Fibroblast of lung (primary cell): ENCODE measurements around the gene LCE3B. TPM values are rescaled to one million over a fixed set of nuclear protein-coding genes. Genes with fewer than 3 reads are reported as not detected.
"Not testable (repeated sequence)": the region's sequence is repeated elsewhere in the genome, so short reads cannot be mapped to it uniquely, and the experiment has no call there.

Experiments used
- DNase-seq, 2 donors: peaks; one replicate each; pipeline versions ENCODE4 v3.0.0 to v3.0.0-alpha.2; 2010; ENCODE audit warnings: low read depth in 2 of 2
- H2AFZ ChIP-seq: 2 replicates; pipeline ENCODE4 v1.5.1; 2012; ENCODE audit warnings: low read length, control low read depth, inconsistent platforms
- H3K27ac ChIP-seq: 2 replicates; pipeline ENCODE4 v1.5.1; 2011; ENCODE audit warnings: low read length, control low read depth; ENCODE audit not compliant: insufficient read depth
- H3K27me3 ChIP-seq: 2 replicates; pipeline ENCODE4 v1.5.1; 2011; ENCODE audit warnings: mild to moderate bottlenecking, low read length; ENCODE audit not compliant: control insufficient read depth, insufficient read depth
- H3K36me3 ChIP-seq: 2 replicates; pipeline ENCODE4 v1.5.1; 2011; ENCODE audit warnings: low read length; ENCODE audit not compliant: control insufficient read depth, insufficient read depth
- H3K4me1 ChIP-seq: 2 replicates; pipeline ENCODE4 v1.5.1; 2011; ENCODE audit warnings: low read length; ENCODE audit not compliant: control insufficient read depth, insufficient read depth; ENCODE audit errors: extremely low read depth
- H3K4me2 ChIP-seq: 2 replicates; pipeline ENCODE4 v1.5.1; 2011; ENCODE audit warnings: low read length, control low read depth; ENCODE audit not compliant: insufficient read depth; ENCODE audit errors: extremely low read depth
- H3K4me3 ChIP-seq, 4 experiments: fragments of 200-600 bp in 1 of 4; sonication (generic) in 1 of 4; replicated peaks in 1 of 4; 2 replicates each; pipeline ENCODE4 v1.5.1; 2011 to 2016; ENCODE audit warnings: low read length in 4 of 4, low read depth in 3 of 4, mild to moderate bottlenecking in 3 of 4, control low read depth in 2 of 4, inconsistent platforms in 1 of 4, mixed read lengths in 1 of 4; ENCODE audit not compliant: insufficient read depth in 1 of 4; ENCODE audit errors: control extremely low read depth in 1 of 4
- H3K79me2 ChIP-seq: 2 replicates; pipeline ENCODE4 v1.5.1; 2012; ENCODE audit warnings: mild to moderate bottlenecking, low read length, inconsistent platforms; ENCODE audit not compliant: control insufficient read depth, insufficient read depth
- H3K9ac ChIP-seq: 2 replicates; pipeline ENCODE4 v1.5.1; 2011; ENCODE audit warnings: mild to moderate bottlenecking, low read length, control low read depth; ENCODE audit not compliant: insufficient read depth
- H3K9me3 ChIP-seq: 2 replicates; pipeline ENCODE4 v1.5.1; 2012; ENCODE audit warnings: low read depth, low read length; ENCODE audit not compliant: control insufficient read depth, insufficient read depth
- H4K20me1 ChIP-seq: 2 replicates; pipeline ENCODE4 v1.5.1; 2011; ENCODE audit warnings: low read length; ENCODE audit not compliant: control insufficient read depth, insufficient read depth; ENCODE audit errors: extremely low read depth
- EZH2 ChIP-seq: IDR thresholded peaks from 2 replicates; pipeline ENCODE4 v1.5.1; 2012; ENCODE audit warnings: low read length, control low read depth, mild to moderate bottlenecking; ENCODE audit errors: missing control alignments
- polyA plus RNA-seq, 2 donors: library from polyadenylated mRNA; depleted of rRNA in 1 of 2; stranded (reverse) in 1 of 2; unstranded in 1 of 2; fragments of >200 nt; gene quantifications; 2 replicates each; pipeline ENCODE4 v1.2.1, GENCODE V29; 2011 to 2012; ENCODE audit warnings: missing spikeins in 1 of 2
- total RNA-seq: library from RNA; depleted of rRNA; stranded (reverse); fragments of >200 nt; gene quantifications from 2 replicates; pipeline ENCODE4 v1.2.1, GENCODE V29; 2014
- TF ChIP-seq, protein P1 (sequence below), 2 donors: IDR thresholded peaks in 1 of 2; conservative IDR thresholded peaks in 1 of 2; 1 replicate in 1 of 2; 2 replicates in 1 of 2; pipeline ENCODE4 v1.5.1; 2011 to 2012; ENCODE audit warnings: low read length in 2 of 2, control low read depth in 1 of 2, inconsistent platforms in 1 of 2, low read depth in 1 of 2, mild to moderate bottlenecking in 1 of 2

Gene LCE3B
- total and polyA plus RNA-seq, 2 donors (not counting 1 experiment from before 2014, with no cell fraction given), result not detected

DNA sequence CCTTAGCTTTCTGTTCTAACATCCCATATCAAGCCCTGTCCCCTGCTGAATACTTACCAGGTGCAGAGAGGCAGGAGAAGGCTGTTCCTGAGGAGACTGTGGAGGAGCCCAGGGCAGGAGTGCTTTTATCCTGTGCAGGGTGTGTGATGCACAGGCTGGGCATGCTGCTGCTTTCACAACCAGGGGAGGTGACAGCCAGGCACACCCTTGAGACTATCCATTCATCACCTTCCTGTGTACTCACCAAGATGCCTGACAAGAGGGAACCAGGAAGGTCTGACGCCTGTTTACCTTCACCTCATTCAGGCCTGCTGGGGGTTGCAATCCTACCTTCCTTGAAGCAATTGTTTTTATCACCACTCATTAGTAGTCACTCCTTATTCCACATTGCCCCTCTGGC lies 46.9 kb upstream of the LCE3B start, which contains the start of gene LCE3E:
Gene LCE3E (minus strand): TSS at position 100 of the 400 bp plus-strand sequence. CDS start 572 bp downstream, outside the sequence.
- no peak within 1 kb of the TSS for H3K27ac ChIP-seq
- H4K20me1 ChIP-seq, result no peaks in the 10 kb centered on the region
- no peak for DNase-seq
- no peak within 1 kb of the TSS for H3K4me3 ChIP-seq
- no peaks in the 10 kb centered on the region for H3K27me3 ChIP-seq
- no peaks in the 10 kb centered on the region for H3K9me3 ChIP-seq
- no peak within 1 kb of the TSS for H3K4me2 ChIP-seq
- TF ChIP-seq, protein P1, sequence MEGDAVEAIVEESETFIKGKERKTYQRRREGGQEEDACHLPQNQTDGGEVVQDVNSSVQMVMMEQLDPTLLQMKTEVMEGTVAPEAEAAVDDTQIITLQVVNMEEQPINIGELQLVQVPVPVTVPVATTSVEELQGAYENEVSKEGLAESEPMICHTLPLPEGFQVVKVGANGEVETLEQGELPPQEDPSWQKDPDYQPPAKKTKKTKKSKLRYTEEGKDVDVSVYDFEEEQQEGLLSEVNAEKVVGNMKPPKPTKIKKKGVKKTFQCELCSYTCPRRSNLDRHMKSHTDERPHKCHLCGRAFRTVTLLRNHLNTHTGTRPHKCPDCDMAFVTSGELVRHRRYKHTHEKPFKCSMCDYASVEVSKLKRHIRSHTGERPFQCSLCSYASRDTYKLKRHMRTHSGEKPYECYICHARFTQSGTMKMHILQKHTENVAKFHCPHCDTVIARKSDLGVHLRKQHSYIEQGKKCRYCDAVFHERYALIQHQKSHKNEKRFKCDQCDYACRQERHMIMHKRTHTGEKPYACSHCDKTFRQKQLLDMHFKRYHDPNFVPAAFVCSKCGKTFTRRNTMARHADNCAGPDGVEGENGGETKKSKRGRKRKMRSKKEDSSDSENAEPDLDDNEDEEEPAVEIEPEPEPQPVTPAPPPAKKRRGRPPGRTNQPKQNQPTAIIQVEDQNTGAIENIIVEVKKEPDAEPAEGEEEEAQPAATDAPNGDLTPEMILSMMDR (conservative IDR thresholded peaks at IDR 0.05 in 1 of 2, IDR thresholded peaks at IDR 0.05 in 1 of 2; ENCODE audit: low read depth in 1 of 2, low read length in 2 of 2), result no peak
- no peak for TF ChIP-seq EZH2
- H3K4me1 ChIP-seq, result no peaks in the 10 kb centered on the region
- H3K36me3 ChIP-seq, result no peaks in the 10 kb centered on the region
- no peak within 1 kb of the TSS for H3K9ac ChIP-seq
- no peak within 1 kb of the TSS for H2AFZ ChIP-seq
- no peaks in the 10 kb centered on the region for H3K79me2 ChIP-seq

DNA sequence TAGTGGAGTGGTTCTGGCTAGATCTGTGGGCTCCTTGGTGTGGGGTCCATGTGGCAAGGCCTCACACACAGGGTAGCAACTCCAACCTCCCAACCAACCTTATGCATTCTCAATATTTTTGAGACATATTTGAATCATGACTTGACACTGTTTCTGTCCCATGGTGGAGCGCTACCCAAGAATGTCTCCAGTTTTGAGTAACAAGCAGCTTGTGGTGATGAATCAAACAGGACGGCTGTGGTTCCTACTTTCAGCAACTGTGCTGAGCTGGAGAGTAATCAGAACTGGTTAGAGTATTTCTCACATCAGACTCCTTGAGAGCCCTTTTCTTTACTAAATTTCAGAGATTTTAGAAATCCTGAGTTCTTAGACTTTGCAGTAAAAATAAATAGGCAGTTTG lies 36.4 kb upstream of the LCE3B start:
- no peaks in the 10 kb centered on the region for H3K36me3 ChIP-seq
- H4K20me1 ChIP-seq, result no peaks in the 10 kb centered on the region
- no peaks in the 10 kb centered on the region for H3K9me3 ChIP-seq
- no peak overlapping the region for H3K4me2 ChIP-seq
- no peak overlapping the region for H2AFZ ChIP-seq
- H3K9ac ChIP-seq, result no peak overlapping the region
- no peak for DNase-seq
- no peak overlapping the region for H3K27ac ChIP-seq
- no peaks in the 10 kb centered on the region for H3K4me1 ChIP-seq
- TF ChIP-seq EZH2, result no peak
- H3K79me2 ChIP-seq, result no peaks in the 10 kb centered on the region
- no peak overlapping the region for H3K4me3 ChIP-seq
- no peaks in the 10 kb centered on the region for H3K27me3 ChIP-seq

DNA sequence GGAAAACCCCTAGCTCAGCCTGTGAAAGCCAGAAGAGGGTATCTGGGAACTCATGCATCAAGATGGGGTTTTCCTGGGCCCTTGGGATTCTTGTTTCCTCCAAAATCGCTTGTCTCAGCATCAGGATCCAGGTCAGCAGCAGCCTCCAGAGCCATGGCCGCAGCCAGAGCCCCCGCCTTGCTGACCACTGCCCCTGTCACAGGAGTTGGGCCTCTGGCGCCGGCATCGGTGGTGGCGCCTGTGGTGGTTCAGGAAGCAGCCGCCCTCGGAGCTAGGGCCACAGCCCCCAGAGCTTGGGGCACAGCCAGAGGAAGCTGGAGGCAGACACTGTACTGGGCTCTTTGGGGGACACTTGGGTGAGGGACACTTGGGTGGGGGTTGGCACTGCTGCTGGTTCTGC lies 34.1 kb upstream of the LCE3B start:
- not testable (repeated sequence) for DNase-seq, H3K79me2 ChIP-seq, H3K4me3 ChIP-seq, H4K20me1 ChIP-seq, H3K27me3 ChIP-seq, H3K9me3 ChIP-seq, H3K4me2 ChIP-seq, H3K27ac ChIP-seq, H2AFZ ChIP-seq, H3K36me3 ChIP-seq, H3K4me1 ChIP-seq, H3K9ac ChIP-seq

DNA sequence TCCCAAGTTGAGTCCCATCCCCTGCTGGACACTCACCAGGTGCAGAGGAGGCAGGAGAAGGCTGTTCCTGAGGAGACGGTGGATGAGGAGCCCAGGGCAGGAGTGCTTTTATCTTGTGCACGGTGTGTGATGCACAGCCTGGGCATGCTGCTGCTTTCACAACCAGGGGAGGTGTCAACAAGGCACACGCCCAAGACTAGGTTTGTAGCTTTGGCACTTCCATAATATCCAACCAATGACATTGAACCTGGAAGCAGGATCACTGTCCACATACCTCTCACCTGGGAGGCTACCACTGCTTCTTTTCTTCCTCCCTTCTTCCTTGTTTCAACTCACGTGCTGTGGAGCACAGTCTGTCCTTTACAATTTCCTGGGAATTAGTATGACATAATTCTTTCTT lies 33.2 kb upstream of the LCE3B start, which contains the start of gene LCE3D:
Gene LCE3D (minus strand): TSS at position 84 of the 400 bp plus-strand sequence. CDS start 580 bp downstream, outside the sequence.
- H3K4me1 ChIP-seq, result no peaks in the 10 kb centered on the region
- no peaks in the 10 kb centered on the region for H3K36me3 ChIP-seq
- H3K27me3 ChIP-seq, result no peaks in the 10 kb centered on the region
- no peak within 1 kb of the TSS for H3K4me2 ChIP-seq
- no peaks in the 10 kb centered on the region for H3K79me2 ChIP-seq
- H3K9ac ChIP-seq, result no peak within 1 kb of the TSS
- no peaks in the 10 kb centered on the region for H3K9me3 ChIP-seq
- H2AFZ ChIP-seq, result no peak within 1 kb of the TSS
- H4K20me1 ChIP-seq, result no peaks in the 10 kb centered on the region
- no peak for DNase-seq
- no peak within 1 kb of the TSS for H3K4me3 ChIP-seq
- no peak for TF ChIP-seq EZH2
- TF ChIP-seq, protein P1 (conservative IDR thresholded peaks at IDR 0.05 in 1 of 2, IDR thresholded peaks at IDR 0.05 in 1 of 2; ENCODE audit: low read depth in 1 of 2, low read length in 2 of 2), result no peak
- H3K27ac ChIP-seq, result no peak within 1 kb of the TSS
